Breast epithelium (tissue), 3 donors: ENCODE data around the gene NKX3-2.

Source experiments
- CTCF ChIP-seq, 3 donors: fragments of 450-650 bp; IDR thresholded peaks; one replicate each; pipeline ENCODE4 v1.5.1; 2016 to 2017; ENCODE audit warnings: antibody characterized with exemption in 3 of 3, mild to moderate bottlenecking in 3 of 3, moderate library complexity in 3 of 3
- POLR2A ChIP-seq: fragments of 450-650 bp; IDR thresholded peaks from one replicate; pipeline ENCODE4 v1.6.1; 2016; ENCODE audit warnings: antibody characterized with exemption, mild to moderate bottlenecking, moderate library complexity
- POLR2AphosphoS5 ChIP-seq, 3 donors: sonication (generic); formaldehyde crosslinking; IDR thresholded peaks; one replicate each; pipeline ENCODE4 v1.6.1; 2017; ENCODE audit warnings: antibody characterized with exemption in 3 of 3

- no peak for TF ChIP-seq POLR2AphosphoS5 (IDR thresholded peaks at IDR 0.05)
- TF ChIP-seq POLR2A, result no peak
- TF ChIP-seq CTCF (IDR thresholded peaks at IDR 0.05), result no peak
These were observed 34.9 kb downstream of the NKX3-2 start for GRCh38 chr4:13509442-13509841.
